ENCODE measurements around the gene SYNDIG1L. TPM values are rescaled to one million over a fixed set of nuclear protein-coding genes. Genes with fewer than 3 reads are reported as not detected.
A peak's percentile ranks its signal among the peaks of the same experiment; 100 is the strongest.

Gene SYNDIG1L
- total and polyA plus RNA-seq, 2 of the 4 experiments (the other 2 are of a cell fraction): not detected

DNA sequence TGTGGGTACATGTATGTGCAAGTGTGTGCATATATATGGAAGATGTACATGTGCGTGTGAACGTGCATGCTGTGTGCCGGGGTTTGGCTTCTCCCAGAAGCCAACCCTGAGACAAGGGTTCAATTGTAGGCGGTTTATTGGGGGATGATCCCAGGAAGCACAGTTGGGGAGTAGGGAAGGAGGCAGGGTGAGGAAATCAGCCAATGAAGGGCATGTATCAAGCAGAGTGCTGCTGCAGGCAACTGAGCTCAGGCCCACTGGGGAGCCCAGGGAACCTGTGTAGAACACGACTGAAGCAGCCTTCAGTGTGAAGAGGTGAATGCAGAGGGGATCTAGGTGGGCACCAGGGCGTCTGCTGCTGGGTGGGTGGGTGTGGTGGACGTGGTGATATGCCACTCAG, 21.6 kb downstream of the SYNDIG1L start:
- no TSS peak for BruUV-seq (replicated peaks)
- Histone ChIP-seq H2AK9ac (replicated peaks; ENCODE audit: low read depth, low read length, poor library complexity) (peak overlapping the region; percentile 28), H3K9ac (ENCODE audit: low read depth, low read length) (no peak overlapping the region), H3K79me1 (ENCODE audit: low read depth in 1 of 2, low read length in 2 of 2) (no peaks in the 10 kb centered on the region), H3K4me1 (ENCODE audit: control insufficient read depth, insufficient read depth, low read length) (peaks cover 4% of the 10 kb centered on the region), H4K8ac (ENCODE audit: low read depth in 2 of 2, low read length in 2 of 2) (no peak overlapping the region), H2BK120ac (ENCODE audit: low read depth, low read length) (no peak overlapping the region), H2BK20ac (ENCODE audit: low read depth, low read length) (no peak overlapping the region), H3K4me3 (ENCODE audit: insufficient read depth, low read depth, low read length) (no peak overlapping the region), H3K4me2 (ENCODE audit: low read depth, low read length) (no peak overlapping the region), H3K9me1 (ENCODE audit: insufficient read depth, low read length) (no peaks in the 10 kb centered on the region), H3K18ac (ENCODE audit: low read depth, low read length) (no peak overlapping the region), H3K14ac (replicated peaks; ENCODE audit: low read depth, low read length) (no peak overlapping the region), H4K5ac (ENCODE audit: low read depth, low read length) (no peak overlapping the region), H2BK15ac (ENCODE audit: low read depth, low read length) (no peak overlapping the region), H2BK5ac (ENCODE audit: low read depth, low read length, poor library complexity, severe bottlenecking) (no peak overlapping the region), H3K27me3 (ENCODE audit: control insufficient read depth, insufficient read depth, low read length) (peaks cover 68% of the 10 kb centered on the region), H3K23ac (ENCODE audit: low read depth, low read length) (no peak overlapping the region), H3K36me3 (ENCODE audit: control insufficient read depth, insufficient read depth, low read length) (no peaks in the 10 kb centered on the region), H3K4ac (ENCODE audit: low read depth, low read length) (no peak overlapping the region), H2AK5ac (ENCODE audit: low read depth, low read length) (no peak overlapping the region), H3K27ac (ENCODE audit: insufficient read depth, low read length) (no peak overlapping the region), H3K9me3 (ENCODE audit: control insufficient read depth, insufficient read depth, low read length) (no peaks in the 10 kb centered on the region), H3K56ac (ENCODE audit: extremely low read depth, insufficient read depth, low read length) (no peak overlapping the region), H4K20me1 (ENCODE audit: insufficient read depth, low read length) (no peaks in the 10 kb centered on the region), H4K91ac (ENCODE audit: insufficient read depth, low read depth, low read length) (no peak overlapping the region), H2AFZ (replicated peaks; ENCODE audit: low read length, poor library complexity) (no peak overlapping the region)
- intact Hi-C loops (cut with micrococcal nuclease): no loop called here
- 75% methylated on average over 5 of the region's 7 CpGs; no CpG with 5 or more reads in 1 of the 2 experiments for WGBS, 2 experiments (ENCODE audit: extremely low coverage in 2 of 2, insufficient read length in 1 of 2)
- ChIA-PET POLR2A (ENCODE audit: unreplicated experiment) (no interaction called here), CTCF (no interaction called here)
- ATAC-seq (ENCODE audit: low read depth): no peak
- TF ChIP-seq NFE2L2 (IDR thresholded peaks at IDR 0.05; ENCODE audit: low read depth, low read length): no peak
- TF ChIP-seq CEBPB (IDR thresholded peaks at IDR 0.05; ENCODE audit: low read depth, low read length): no peak
- no peak for TF ChIP-seq MAFK (IDR thresholded peaks at IDR 0.05; ENCODE audit: low read depth, low read length)
- no peak for TF ChIP-seq BHLHE40 (IDR thresholded peaks at IDR 0.05; ENCODE audit: low read depth, low read length)
- no peak for TF ChIP-seq RCOR1 (IDR thresholded peaks at IDR 0.05; ENCODE audit: insufficient replicate concordance, low read length)
- TF ChIP-seq, protein P1, sequence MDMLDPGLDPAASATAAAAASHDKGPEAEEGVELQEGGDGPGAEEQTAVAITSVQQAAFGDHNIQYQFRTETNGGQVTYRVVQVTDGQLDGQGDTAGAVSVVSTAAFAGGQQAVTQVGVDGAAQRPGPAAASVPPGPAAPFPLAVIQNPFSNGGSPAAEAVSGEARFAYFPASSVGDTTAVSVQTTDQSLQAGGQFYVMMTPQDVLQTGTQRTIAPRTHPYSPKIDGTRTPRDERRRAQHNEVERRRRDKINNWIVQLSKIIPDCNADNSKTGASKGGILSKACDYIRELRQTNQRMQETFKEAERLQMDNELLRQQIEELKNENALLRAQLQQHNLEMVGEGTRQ (IDR thresholded peaks at IDR 0.05; ENCODE audit: low read depth, low read length): no peak
- TF ChIP-seq MXI1 (IDR thresholded peaks at IDR 0.05; ENCODE audit: borderline replicate concordance, low read depth, low read length): no peak
- TF ChIP-seq, protein P2, sequence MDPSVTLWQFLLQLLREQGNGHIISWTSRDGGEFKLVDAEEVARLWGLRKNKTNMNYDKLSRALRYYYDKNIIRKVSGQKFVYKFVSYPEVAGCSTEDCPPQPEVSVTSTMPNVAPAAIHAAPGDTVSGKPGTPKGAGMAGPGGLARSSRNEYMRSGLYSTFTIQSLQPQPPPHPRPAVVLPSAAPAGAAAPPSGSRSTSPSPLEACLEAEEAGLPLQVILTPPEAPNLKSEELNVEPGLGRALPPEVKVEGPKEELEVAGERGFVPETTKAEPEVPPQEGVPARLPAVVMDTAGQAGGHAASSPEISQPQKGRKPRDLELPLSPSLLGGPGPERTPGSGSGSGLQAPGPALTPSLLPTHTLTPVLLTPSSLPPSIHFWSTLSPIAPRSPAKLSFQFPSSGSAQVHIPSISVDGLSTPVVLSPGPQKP (IDR thresholded peaks at IDR 0.05; ENCODE audit: borderline replicate concordance, low read depth, low read length): no peak
- TF ChIP-seq, protein P3, sequence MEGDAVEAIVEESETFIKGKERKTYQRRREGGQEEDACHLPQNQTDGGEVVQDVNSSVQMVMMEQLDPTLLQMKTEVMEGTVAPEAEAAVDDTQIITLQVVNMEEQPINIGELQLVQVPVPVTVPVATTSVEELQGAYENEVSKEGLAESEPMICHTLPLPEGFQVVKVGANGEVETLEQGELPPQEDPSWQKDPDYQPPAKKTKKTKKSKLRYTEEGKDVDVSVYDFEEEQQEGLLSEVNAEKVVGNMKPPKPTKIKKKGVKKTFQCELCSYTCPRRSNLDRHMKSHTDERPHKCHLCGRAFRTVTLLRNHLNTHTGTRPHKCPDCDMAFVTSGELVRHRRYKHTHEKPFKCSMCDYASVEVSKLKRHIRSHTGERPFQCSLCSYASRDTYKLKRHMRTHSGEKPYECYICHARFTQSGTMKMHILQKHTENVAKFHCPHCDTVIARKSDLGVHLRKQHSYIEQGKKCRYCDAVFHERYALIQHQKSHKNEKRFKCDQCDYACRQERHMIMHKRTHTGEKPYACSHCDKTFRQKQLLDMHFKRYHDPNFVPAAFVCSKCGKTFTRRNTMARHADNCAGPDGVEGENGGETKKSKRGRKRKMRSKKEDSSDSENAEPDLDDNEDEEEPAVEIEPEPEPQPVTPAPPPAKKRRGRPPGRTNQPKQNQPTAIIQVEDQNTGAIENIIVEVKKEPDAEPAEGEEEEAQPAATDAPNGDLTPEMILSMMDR (conservative IDR thresholded peaks at IDR 0.05; ENCODE audit: low read depth, low read length): no peak
- TF ChIP-seq POLR2A (IDR thresholded peaks at IDR 0.05; ENCODE audit: low read depth, low read length): no peak
- no peak for TF ChIP-seq FOS (IDR thresholded peaks at IDR 0.05; ENCODE audit: low read depth, low read length)
- TF ChIP-seq RAD21 (IDR thresholded peaks at IDR 0.05; ENCODE audit: low read length): no peak
- no peak for TF ChIP-seq CHD1 (IDR thresholded peaks at IDR 0.05; ENCODE audit: low read depth, low read length)
- TF ChIP-seq RFX5 (IDR thresholded peaks at IDR 0.05; ENCODE audit: low read depth, low read length): no peak
- no peak for TF ChIP-seq MAZ (IDR thresholded peaks at IDR 0.05; ENCODE audit: borderline replicate concordance, low read depth, low read length)
- TF ChIP-seq SMC3 (IDR thresholded peaks at IDR 0.05; ENCODE audit: low read depth, low read length): no peak
- DNase-seq: no peak
- in situ Hi-C loops (cut with MboI; ENCODE audit: low sequenced_read_pairs): no loop called here
- dilution Hi-C loops (cut with HindIII; ENCODE audit: low sequenced_read_pairs, unreplicated experiment): no loop called here
